Measurements from ENCODE around the gene HIBCH. TPM values are rescaled to one million over a fixed set of nuclear protein-coding genes. Genes with fewer than 3 reads are reported as not detected.

The HIBCH gene
- total and polyA plus RNA-seq, 2 of the 13 experiments (the other 11 are each of a cell fraction or from before 2014, with no cell fraction given), result 18.8 to 49.5 TPM

GRCh38 chr2:190343536-190344275 lies 24.1 kb upstream of the HIBCH start, which contains the start of gene INPP1 (continued):
- TF ChIP-seq JDP2 (CRISPR knock-in tag; IDR thresholded peaks at IDR 0.05; ENCODE audit: borderline replicate concordance), result peak; percentile 65; the same call in 1 of the 2 replicates
- no peak for TF ChIP-seq NFE2 (CRISPR knock-in tag; IDR thresholded peaks at IDR 0.05)
- peak; percentile 78; the same call in 1 of the 2 replicates for TF ChIP-seq ZNF430 (CRISPR knock-in tag; IDR thresholded peaks at IDR 0.05)
- peak; percentile 93 for TF ChIP-seq ZMYM4 (CRISPR knock-in tag; IDR thresholded peaks at IDR 0.05)
- no peak for TF ChIP-seq TRAFD1 (CRISPR knock-in tag; IDR thresholded peaks at IDR 0.05; ENCODE audit: borderline replicate concordance)
- peak; percentile 93 for TF ChIP-seq ZNF616 (CRISPR knock-in tag; IDR thresholded peaks at IDR 0.05; ENCODE audit: low read depth)
- TF ChIP-seq KDM5A (IDR thresholded peaks at IDR 0.05; ENCODE audit: borderline replicate concordance, low read length), result no peak; the same call in 1 of the 2 replicates
- TF ChIP-seq ZNF879 (CRISPR knock-in tag; IDR thresholded peaks at IDR 0.05), result 0 out of 2 replicates have a peak, but pooled peaks have one; percentile 36
- 0 out of 2 replicates have a peak, but pooled peaks have one; percentile 61 for TF ChIP-seq ZNF260 (CRISPR knock-in tag; IDR thresholded peaks at IDR 0.05; ENCODE audit: borderline replicate concordance, low read depth)
- no peak for TF ChIP-seq ZKSCAN8 (CRISPR knock-in tag; IDR thresholded peaks at IDR 0.05; ENCODE audit: borderline replicate concordance)
- TF ChIP-seq ATAD3A (CRISPR knock-in tag; IDR thresholded peaks at IDR 0.05), result peak; percentile 44; the same call in 1 of the 2 replicates
- 0 out of 2 replicates have a peak, but pooled peaks have one; percentile 3 for TF ChIP-seq ZNF333 (CRISPR knock-in tag; IDR thresholded peaks at IDR 0.05; ENCODE audit: borderline replicate concordance)
- peak; percentile 74; the same call in 1 of the 2 replicates for TF ChIP-seq NCOA1 (CRISPR knock-in tag; IDR thresholded peaks at IDR 0.05)
- TF ChIP-seq ZNF670 (CRISPR knock-in tag; IDR thresholded peaks at IDR 0.05; ENCODE audit: borderline replicate concordance), result peak; percentile 78; the same call in 1 of the 2 replicates
- TF ChIP-seq SMAD1 (CRISPR knock-in tag; IDR thresholded peaks at IDR 0.05; ENCODE audit: borderline replicate concordance, low read depth), result peak; percentile 90; the same call in 1 of the 2 replicates
- no peak for TF ChIP-seq HCFC1 (IDR thresholded peaks at IDR 0.05; ENCODE audit: low read depth, low read length)
- TF ChIP-seq E2F1 (CRISPR knock-in tag; IDR thresholded peaks at IDR 0.05), result 0 out of 2 replicates have a peak, but pooled peaks have one; percentile 20
- TF ChIP-seq FIP1L1 (IDR thresholded peaks at IDR 0.05; ENCODE audit: borderline replicate concordance, insufficient read depth, low read depth, low read length), result no peak
- no peak for TF ChIP-seq MAFF (IDR thresholded peaks at IDR 0.05; ENCODE audit: low read depth, low read length)
- TF ChIP-seq RFXANK (CRISPR knock-in tag; IDR thresholded peaks at IDR 0.05), result no peak
- TF ChIP-seq MYC (CRISPR knock-in tag; IDR thresholded peaks at IDR 0.05; ENCODE audit: borderline replicate concordance), result peak; percentile 60; the same call in 1 of the 2 replicates
- TF ChIP-seq ZFP62 (CRISPR knock-in tag; IDR thresholded peaks at IDR 0.05), result no peak
- peak; percentile 79; the same call in 1 of the 2 replicates for TF ChIP-seq ZNF562 (CRISPR knock-in tag; IDR thresholded peaks at IDR 0.05; ENCODE audit: borderline replicate concordance)
- TF ChIP-seq HMGA1 (CRISPR knock-in tag; conservative IDR thresholded peaks at IDR 0.05), result no peak
- TF ChIP-seq MAZ (IDR thresholded peaks at IDR 0.05; ENCODE audit: borderline replicate concordance, low read depth, low read length), result no peak; the same call in 1 of the 2 replicates
- TF ChIP-seq MAZ (CRISPR knock-in tag; IDR thresholded peaks at IDR 0.05; ENCODE audit: low read depth), result peak; percentile 94
- peak; percentile 48; the same call in 1 of the 2 replicates for TF ChIP-seq ATF2 (CRISPR knock-in tag; IDR thresholded peaks at IDR 0.05)
